Measurements from ENCODE around the gene DNAJB1. TPM values are rescaled to one million over a fixed set of nuclear protein-coding genes. Genes with fewer than 3 reads are reported as not detected.
"Not testable (repeated sequence)": the region's sequence is repeated elsewhere in the genome, so short reads cannot be mapped to it uniquely, and the experiment has no call there.

DNAJB1 gene
- total RNA-seq, 1 experiment from 2014 or later, result 126 TPM

GRCh38 chr19:14544977-14545715 lies 26.9 kb upstream of the DNAJB1 start:
- Histone ChIP-seq H3K4me3 (no peak overlapping the region), H3K27me3 (replicated peaks) (no peaks in the 10 kb centered on the region), H3K4me1 (replicated peaks) (peaks cover 6% of the 10 kb centered on the region), H3K27ac (no peak overlapping the region), H3K36me3 (peaks cover 5% of the 10 kb centered on the region; the same call in 1 of the 2 replicates), H3K9me3 (replicated peaks) (no peaks in the 10 kb centered on the region)
- DNase-seq (ENCODE audit: low read depth in 1 of 2, low spot score in 2 of 2), result no peak

- peaks cover 5% of the 10 kb centered on the region; the same call in 1 of the 2 replicates for H3K36me3 ChIP-seq
- H3K9me3 ChIP-seq (replicated peaks), result no peaks in the 10 kb centered on the region
- H3K27ac ChIP-seq, result no peak overlapping the region
- peaks cover 6% of the 10 kb centered on the region for H3K4me1 ChIP-seq (replicated peaks)
- H3K4me3 ChIP-seq, result no peak overlapping the region
- no peak for DNase-seq (ENCODE audit: low read depth in 1 of 2, low spot score in 2 of 2)
- no peaks in the 10 kb centered on the region for H3K27me3 ChIP-seq (replicated peaks)
Observed at GRCh38 chr19:14544047-14544446, 25.9 kb upstream of the DNAJB1 start.

GRCh38 chr19:14542711-14543328 lies 24.6 kb upstream of the DNAJB1 start:
- no peak for DNase-seq (ENCODE audit: low read depth in 1 of 2, low spot score in 2 of 2)
- Histone ChIP-seq H3K4me1 (replicated peaks) (peaks cover 6% of the 10 kb centered on the region), H3K36me3 (0 out of 2 replicates have a peak, but pooled peaks cover 2% of the 10 kb centered on the region), H3K9me3 (replicated peaks) (no peaks in the 10 kb centered on the region), H3K27ac (no peak overlapping the region), H3K4me3 (no peak overlapping the region), H3K27me3 (replicated peaks) (no peaks in the 10 kb centered on the region)

DNA sequence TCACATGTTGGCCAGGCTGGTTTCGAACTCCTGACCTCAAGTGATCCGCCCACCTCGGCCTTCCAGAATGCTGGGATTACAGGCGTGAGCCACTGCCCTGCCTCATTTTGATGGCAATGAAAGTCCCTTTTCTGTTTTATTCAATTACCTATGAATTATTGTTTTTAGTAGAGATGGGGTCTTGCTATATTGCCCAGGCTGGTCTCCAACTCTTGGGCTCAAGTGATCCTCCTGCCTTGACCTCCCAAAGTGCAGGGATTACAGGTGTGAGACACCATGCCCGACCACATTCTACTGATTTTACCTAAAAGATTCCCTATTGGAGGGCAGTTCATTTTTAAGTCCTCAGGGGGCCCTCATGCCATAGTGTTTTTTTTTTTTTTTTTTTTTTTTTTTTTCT lies 23.8 kb upstream of the DNAJB1 start:
- H3K27me3 ChIP-seq (replicated peaks); DNase-seq (ENCODE audit: low read depth in 1 of 2, low spot score in 2 of 2); H3K4me3 ChIP-seq; H3K27ac ChIP-seq; H3K9me3 ChIP-seq (replicated peaks); H3K4me1 ChIP-seq (replicated peaks); H3K36me3 ChIP-seq: not testable (repeated sequence)

- Histone ChIP-seq H3K4me1 (replicated peaks) (peaks cover 6% of the 10 kb centered on the region), H3K4me3 (no peak overlapping the region), H3K27me3 (replicated peaks) (no peaks in the 10 kb centered on the region), H3K27ac (no peak overlapping the region), H3K9me3 (replicated peaks) (no peaks in the 10 kb centered on the region), H3K36me3 (0 out of 2 replicates have a peak, but pooled peaks cover 2% of the 10 kb centered on the region)
- no peak for DNase-seq (ENCODE audit: low read depth in 1 of 2, low spot score in 2 of 2)
Observed at GRCh38 chr19:14540741-14541525, 22.7 kb upstream of the DNAJB1 start.

GRCh38 chr19:14536926-14537692 lies 18.9 kb upstream of the DNAJB1 start:
- Histone ChIP-seq H3K4me3 (no peak overlapping the region), H3K27ac (no peak overlapping the region), H3K4me1 (replicated peaks) (no peaks in the 10 kb centered on the region), H3K9me3 (replicated peaks) (no peaks in the 10 kb centered on the region), H3K36me3 (peaks cover 7% of the 10 kb centered on the region), H3K27me3 (replicated peaks) (no peaks in the 10 kb centered on the region)
- DNase-seq (ENCODE audit: low read depth in 1 of 2, low spot score in 2 of 2), result no peak

DNA sequence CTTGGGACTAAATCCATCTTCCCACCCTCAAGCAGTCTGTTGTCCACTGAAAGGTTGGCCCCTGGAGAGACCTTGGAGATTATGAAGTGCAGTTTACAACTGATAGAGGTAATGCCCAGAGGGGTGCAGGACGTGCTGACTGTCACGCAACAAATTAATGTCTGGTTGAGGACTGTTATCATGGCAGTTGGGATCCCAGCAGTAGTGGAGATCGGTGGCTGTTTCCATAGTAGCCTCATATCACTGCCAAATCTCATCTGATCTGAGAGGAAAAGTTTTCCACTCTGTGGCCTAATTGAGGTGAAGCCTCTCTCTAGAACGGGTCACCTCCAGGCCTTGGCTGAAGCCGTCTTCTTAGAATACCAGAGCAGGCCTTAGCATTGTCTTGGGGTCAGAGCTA lies 15.3 kb upstream of the DNAJB1 start:
- Histone ChIP-seq H3K27me3 (replicated peaks) (no peaks in the 10 kb centered on the region), H3K4me1 (replicated peaks) (peaks cover 10% of the 10 kb centered on the region; the same call in 1 of the 2 replicates), H3K27ac (no peak overlapping the region), H3K9me3 (replicated peaks) (no peaks in the 10 kb centered on the region), H3K4me3 (no peak overlapping the region), H3K36me3 (peaks cover 7% of the 10 kb centered on the region)
- no peak for DNase-seq (ENCODE audit: low read depth in 1 of 2, low spot score in 2 of 2)

- Histone ChIP-seq H3K4me3 (peak overlapping the region; percentile 62; the same call in 1 of the 2 replicates), H3K4me1 (replicated peaks) (peaks cover 10% of the 10 kb centered on the region; the same call in 1 of the 2 replicates), H3K27me3 (replicated peaks) (no peaks in the 10 kb centered on the region)
Observed at GRCh38 chr19:14530506-14530905, 12.3 kb upstream of the DNAJB1 start.

DNA sequence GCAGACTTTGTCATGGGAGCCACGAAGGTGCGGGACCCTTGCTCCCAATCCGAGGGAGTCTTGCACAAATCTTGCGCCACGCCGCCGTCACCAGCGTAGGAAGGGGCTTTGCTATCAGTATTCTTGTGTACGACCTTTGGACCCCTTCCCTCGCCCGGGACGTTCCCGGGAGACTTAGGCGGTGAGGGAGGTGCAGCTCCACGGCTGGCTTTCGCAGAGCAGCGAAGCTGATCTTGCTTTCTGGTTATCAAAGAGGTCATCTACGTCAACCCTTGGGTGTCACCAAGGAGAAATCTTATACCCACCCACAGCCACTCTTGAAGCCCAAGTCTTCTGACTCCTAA lies 11.8 kb upstream of the DNAJB1 start:
- no peak overlapping the region for H3K27ac ChIP-seq
- H3K4me1 ChIP-seq (replicated peaks), result peaks cover 10% of the 10 kb centered on the region; the same call in 1 of the 2 replicates
- H3K36me3 ChIP-seq, result peaks cover 5% of the 10 kb centered on the region
- H3K9me3 ChIP-seq (replicated peaks), result no peaks in the 10 kb centered on the region
- no peaks in the 10 kb centered on the region for H3K27me3 ChIP-seq (replicated peaks)
- H3K4me3 ChIP-seq, result peak overlapping the region; percentile 62
- DNase-seq (ENCODE audit: low read depth in 1 of 2, low spot score in 2 of 2), result no peak

More at GRCh38 chr19:14530506-14530905, 12.3 kb upstream of the DNAJB1 start:
- peaks cover 7% of the 10 kb centered on the region for H3K36me3 ChIP-seq
- no peak overlapping the region for H3K27ac ChIP-seq
- DNase-seq (ENCODE audit: low read depth in 1 of 2, low spot score in 2 of 2), result no peak
- no peaks in the 10 kb centered on the region for H3K9me3 ChIP-seq (replicated peaks)

DNA sequence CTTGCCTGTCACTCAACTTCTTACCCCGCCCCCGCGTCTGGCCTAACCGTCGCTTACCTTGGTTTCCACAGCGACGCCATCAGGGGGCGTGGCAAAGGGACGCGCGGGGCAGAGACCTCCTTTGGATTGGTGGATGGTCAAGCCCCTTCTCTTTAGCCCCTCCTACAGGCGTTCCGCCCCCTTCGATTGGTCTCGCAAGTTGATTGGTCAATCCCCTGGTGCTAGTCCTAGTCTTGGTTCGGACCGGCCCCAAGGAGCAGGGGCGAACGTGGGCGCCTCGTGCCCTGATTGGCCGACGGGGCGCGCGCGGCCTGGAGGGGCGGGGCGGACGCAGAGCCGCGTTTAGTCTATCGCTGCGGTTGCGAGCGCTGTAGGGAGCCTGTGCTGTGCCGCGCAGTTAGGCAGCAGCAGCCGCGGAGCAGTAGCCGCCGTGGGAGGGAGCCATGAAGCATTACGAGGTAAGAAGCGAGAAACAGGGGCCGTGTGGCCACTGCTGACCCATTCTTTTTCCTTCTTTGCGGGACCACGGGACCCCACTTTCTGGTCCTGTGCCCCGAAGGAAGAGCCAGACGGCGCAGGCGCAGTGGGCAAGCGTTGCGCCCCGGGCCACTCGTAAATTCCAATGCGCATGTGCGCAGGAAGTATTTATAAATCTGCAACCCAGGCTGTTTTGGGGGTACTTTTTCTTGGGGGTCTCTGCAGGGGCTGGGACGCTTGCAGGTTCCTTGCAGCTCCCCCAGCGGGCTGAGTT lies 11.2 kb upstream of the DNAJB1 start, which contains the start of gene TECR:
TSS of gene TECR (plus strand) at position 341 of the 751 bp plus-strand sequence. CDS start at position 444, 103 bp downstream.
- Histone ChIP-seq H3K27me3 (replicated peaks) (no peaks in the 10 kb centered on the region), H3K36me3 (no peaks in the 10 kb centered on the region; the same call in 1 of the 2 replicates), H3K4me1 (replicated peaks) (peaks cover 10% of the 10 kb centered on the region; the same call in 1 of the 2 replicates), H3K4me3 (peak within 1 kb of the TSS; percentile 62), H3K9me3 (replicated peaks) (no peaks in the 10 kb centered on the region), H3K27ac (peak within 1 kb of the TSS; percentile 40)
- DNase-seq (ENCODE audit: low read depth in 1 of 2, low spot score in 2 of 2), result peak; percentile 100

DNA sequence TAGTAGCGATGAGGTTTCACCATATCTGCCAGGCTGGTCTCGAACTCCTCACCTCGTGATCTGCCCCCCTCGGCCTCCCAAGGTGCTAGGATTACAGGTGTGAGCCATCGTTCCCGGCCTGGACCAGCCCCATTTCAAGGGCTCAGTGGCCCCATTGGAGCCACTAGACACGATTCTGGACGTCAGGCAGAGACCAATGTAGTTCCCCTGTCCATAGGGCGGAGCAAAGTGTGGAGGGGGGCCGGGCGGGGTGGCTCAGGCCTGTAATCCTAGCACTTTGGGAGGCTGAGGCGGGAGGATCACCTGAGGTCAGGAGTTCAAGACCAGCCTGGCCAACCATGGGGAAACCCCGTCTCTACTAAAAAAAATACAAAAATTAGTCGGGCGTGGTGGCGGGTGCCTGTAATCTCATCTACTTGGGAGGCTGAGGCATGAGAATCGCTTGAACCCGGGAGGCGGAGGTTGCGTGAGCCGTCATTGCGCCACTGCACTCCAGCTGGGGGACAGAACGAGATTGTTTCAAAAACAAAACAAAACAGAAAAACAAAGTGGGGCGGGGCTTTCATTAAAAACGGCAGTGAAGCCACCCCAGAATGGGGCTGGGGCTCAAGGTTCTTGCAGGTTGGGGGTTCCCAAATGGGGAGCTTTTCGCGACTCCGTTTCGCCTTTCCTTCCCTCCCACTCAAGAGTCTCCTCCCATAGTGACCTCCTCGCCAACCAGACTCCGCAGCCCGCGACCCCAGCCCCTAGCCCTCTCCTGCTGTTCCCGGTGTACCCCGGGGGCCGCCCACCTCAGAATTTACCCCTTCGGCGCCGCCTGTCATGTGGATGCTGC lies 10.4 kb upstream of the DNAJB1 start:
- Histone ChIP-seq H3K27me3 (replicated peaks) (no peaks in the 10 kb centered on the region), H3K27ac (peak overlapping the region; percentile 40), H3K9me3 (replicated peaks) (no peaks in the 10 kb centered on the region), H3K4me3 (peak overlapping the region; percentile 62), H3K36me3 (no peaks in the 10 kb centered on the region), H3K4me1 (replicated peaks) (peaks cover 10% of the 10 kb centered on the region; the same call in 1 of the 2 replicates)
- no peak for DNase-seq (ENCODE audit: low read depth in 1 of 2, low spot score in 2 of 2)

DNA sequence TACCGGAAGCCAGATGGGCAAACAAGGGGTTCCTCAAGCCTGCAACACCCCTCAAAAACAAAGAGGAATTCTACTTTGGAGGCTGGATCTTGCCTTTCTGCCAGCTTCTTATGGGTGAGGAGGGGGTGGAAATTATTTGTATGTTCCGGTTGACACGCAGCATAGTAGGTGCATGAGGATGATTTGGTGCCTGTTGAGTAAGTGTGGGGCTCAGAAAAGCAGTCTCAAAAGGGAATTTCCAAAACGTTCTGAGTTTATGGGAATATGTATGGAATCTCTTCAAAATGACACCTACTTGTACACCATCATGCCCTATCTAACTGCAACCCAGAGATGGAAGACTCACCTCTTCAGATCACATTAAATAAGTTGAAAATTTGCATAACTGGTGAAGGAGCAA lies 8.2 kb upstream of the DNAJB1 start:
- no peaks in the 10 kb centered on the region for H3K27me3 ChIP-seq (replicated peaks)
- no peaks in the 10 kb centered on the region for H3K9me3 ChIP-seq (replicated peaks)
- H3K4me1 ChIP-seq (replicated peaks), result peaks cover 24% of the 10 kb centered on the region
- no peaks in the 10 kb centered on the region for H3K36me3 ChIP-seq
- H3K4me3 ChIP-seq, result no peak overlapping the region
- no peak overlapping the region for H3K27ac ChIP-seq
- no peak for DNase-seq (ENCODE audit: low read depth in 1 of 2, low spot score in 2 of 2)
